K562 (cell line): ENCODE results near the gene PBX1. TPM values are rescaled to one million over a fixed set of nuclear protein-coding genes. Genes with fewer than 3 reads are reported as not detected.

Experiments
- ATAC-seq: fragments of 200-7000 bp; cut with Tn5 transposase; 3 replicates; pipeline ENCODE4 v1.9.1; 2020; ENCODE audit warnings: moderate library complexity
- BruUV-seq: library from RNA; stranded (reverse); fragments of 400-500 nt; replicated peaks from 2 replicates; lab custom pipeline; 2021; lab: Mats Ljungman, UMichigan
- CTCF ChIA-PET: fragments of 300-600 bp; formaldehyde crosslinking; extraction: SDS; loops from one replicate; lab custom pipeline; 2021; ENCODE audit warnings: low intra/inter-chr PET ratio; lab: Yijun Ruan, JAX
- POLR2A ChIA-PET: fragments of 300-600, 350-650 bp; sonication (Branson Sonifier 250); formaldehyde crosslinking; extraction: SDS; loops from one replicate; lab custom pipeline; 2021; ENCODE audit warnings: antibody characterized with exemption, inconsistent platforms; lab: Yijun Ruan, JAX
- DNase-seq, 4 experiments: peaks; one replicate each; pipeline versions ENCODE4 v3.0.0 to v3.0.0-alpha.2; 2011 to 2018; ENCODE audit warnings: low spot score in 3 of 4, mixed read lengths in 3 of 4; ENCODE audit errors: extremely low read depth in 1 of 4
- FAIRE-seq: peaks from 2 replicates; lab custom pipeline; 2011; peaks lifted over from hg19 to GRCh38; lab: Jason Lieb, UNC
- H2AFZ ChIP-seq: 2 replicates; pipeline ENCODE4 v1.6.0; 2011; ENCODE audit warnings: low read depth, low read length, control low read depth, inconsistent platforms
- H3K27ac ChIP-seq: fragments of 200-600 bp; 3 replicates; pipeline ENCODE4 v1.8.0; 2011; ENCODE audit warnings: low read depth, mild to moderate bottlenecking, control low read depth, inconsistent platforms, low read length, moderate library complexity, mixed read lengths; ENCODE audit errors: extremely low read depth
- H3K27me3 ChIP-seq, 2 experiments: fragments of 300-600 bp in 1 of 2; 2 replicates in 1 of 2; 3 replicates in 1 of 2; pipeline versions ENCODE4 v1.6.0 to v1.8.0; 2011; ENCODE audit warnings: inconsistent platforms in 2 of 2, low read length in 2 of 2, mild to moderate bottlenecking in 1 of 2, mixed read lengths in 1 of 2, moderate library complexity in 1 of 2; ENCODE audit not compliant: control insufficient read depth in 2 of 2, insufficient read depth in 2 of 2
- H3K36me3 ChIP-seq: fragments of 300-600 bp; 3 replicates; pipeline ENCODE4 v1.8.0; 2011; ENCODE audit warnings: mild to moderate bottlenecking, low read length, inconsistent platforms; ENCODE audit not compliant: control insufficient read depth, insufficient read depth
- H3K4me1 ChIP-seq, 2 experiments: fragments of 200-600 bp in 1 of 2; replicated peaks in 1 of 2; 2 replicates in 1 of 2; 3 replicates in 1 of 2; pipeline versions ENCODE4 v1.5.1 to v1.8.0; 2011; ENCODE audit warnings: inconsistent platforms in 2 of 2, low read length in 2 of 2, mild to moderate bottlenecking in 1 of 2, mixed read lengths in 1 of 2, moderate library complexity in 1 of 2; ENCODE audit not compliant: control insufficient read depth in 2 of 2, insufficient read depth in 2 of 2
- H3K4me2 ChIP-seq: 2 replicates; pipeline ENCODE4 v1.6.1; 2011; ENCODE audit warnings: low read length, control low read depth, inconsistent platforms, mixed read lengths; ENCODE audit not compliant: insufficient read depth
- H3K4me3 ChIP-seq: fragments of 200-600 bp; sonication (generic), shearing (Covaris generic); 2 replicates; pipeline ENCODE4 v1.5.1; 2016; ENCODE audit warnings: control low read depth, inconsistent platforms
- H3K79me2 ChIP-seq: fragments of 200-600 bp; 3 replicates; pipeline ENCODE4 v1.8.0; 2011; ENCODE audit warnings: low read length, inconsistent platforms; ENCODE audit not compliant: control insufficient read depth, insufficient read depth
- H3K9ac ChIP-seq, 2 experiments: 2 replicates each; pipeline versions ENCODE4 v1.6.0 to v1.6.1; 2011; ENCODE audit warnings: low read depth in 2 of 2, low read length in 2 of 2, control low read depth in 1 of 2, inconsistent platforms in 1 of 2, mild to moderate bottlenecking in 1 of 2, mixed read lengths in 1 of 2; ENCODE audit not compliant: insufficient read depth in 1 of 2
- H3K9me1 ChIP-seq: one replicate; pipeline ENCODE4 v1.6.0; 2011; ENCODE audit warnings: inconsistent platforms, mild to moderate bottlenecking, low read length, moderate library complexity; ENCODE audit not compliant: control insufficient read depth, insufficient read depth
- H3K9me3 ChIP-seq: replicated peaks from 2 replicates; pipeline ENCODE4 v1.5.1; 2011; ENCODE audit warnings: low read depth, low read length, inconsistent platforms; ENCODE audit not compliant: control insufficient read depth, insufficient read depth
- H4K20me1 ChIP-seq: replicated peaks from 2 replicates; pipeline ENCODE4 v1.6.1; 2011; ENCODE audit warnings: low read length, inconsistent platforms, mixed read lengths; ENCODE audit not compliant: control insufficient read depth, insufficient read depth
- BACH1 ChIP-seq: fragments of 200-800 bp; sonication (Bioruptor generic); IDR thresholded peaks from 2 replicates; pipeline ENCODE4 v1.6.1; 2016; ENCODE audit warnings: missing genetic modification characterization, missing compliant biosample characterization
- C11orf30 ChIP-seq: fragments of 450-650 bp; IDR thresholded peaks from 2 replicates; pipeline ENCODE4 v1.6.1; 2016; ENCODE audit warnings: low read depth, mild to moderate bottlenecking
- CEBPB ChIP-seq: fragments of 450-650 bp; IDR thresholded peaks from 2 replicates; pipeline ENCODE4 v1.6.1; 2016; ENCODE audit warnings: missing genetic modification characterization, missing compliant biosample characterization
- CEBPG ChIP-seq, 3 experiments: fragments of 200-800 bp in 1 of 3; sonication (Bioruptor generic) in 1 of 3; sonication (generic) in 1 of 3; formaldehyde crosslinking in 1 of 3; IDR thresholded peaks in 2 of 3; conservative IDR thresholded peaks in 1 of 3; 2 replicates each; pipeline versions ENCODE4 v1.6.1 to v1.8.0; 2016 to 2022; ENCODE audit warnings: missing compliant biosample characterization in 2 of 3, missing genetic modification characterization in 2 of 3, mild to moderate bottlenecking in 1 of 3, missing genetic modification reagents in 1 of 3
- CREM ChIP-seq: IDR thresholded peaks from 2 replicates; pipeline ENCODE4 v1.6.1; 2014; ENCODE audit warnings: antibody characterized with exemption, low read depth
- NEUROD1 ChIP-seq: fragments of 150-350 bp; IDR thresholded peaks from 2 replicates; pipeline ENCODE4 v1.6.1; 2014; ENCODE audit warnings: borderline replicate concordance, low read length, low read depth; ENCODE audit not compliant: partially characterized antibody
- NFE2L1 ChIP-seq: fragments of 450-650 bp; IDR thresholded peaks from 2 replicates; pipeline ENCODE4 v1.6.1; 2016; ENCODE audit warnings: missing genetic modification characterization, low read depth, mild to moderate bottlenecking, missing compliant biosample characterization, moderate library complexity, borderline replicate concordance
- NRF1 ChIP-seq, 2 experiments: fragments of 450-650 bp; IDR thresholded peaks in 1 of 2; conservative IDR thresholded peaks in 1 of 2; 2 replicates each; pipeline ENCODE4 v1.6.1; 2014; ENCODE audit warnings: mild to moderate bottlenecking in 2 of 2
- POLR2AphosphoS2 ChIP-seq: IDR thresholded peaks from 2 replicates; pipeline ENCODE4 v1.6.1; 2012; ENCODE audit warnings: low read length, improper control_type of control experiment
- SRSF7 ChIP-seq: fragments of 200-400 bp; formaldehyde crosslinking; optimal IDR thresholded peaks from 2 replicates; pipeline ENCODE3; 2017; ENCODE audit warnings: mild to moderate bottlenecking, low read depth, low read length
- ZFP1 ChIP-seq: fragments of 450-650 bp; formaldehyde crosslinking; IDR thresholded peaks from 2 replicates; pipeline ENCODE4 v1.4.0; 2020; ENCODE audit warnings: mild to moderate bottlenecking, mixed read lengths
- ZMIZ1 ChIP-seq, 2 experiments: fragments of 150-350 bp in 1 of 2; IDR thresholded peaks; 2 replicates each; pipeline ENCODE4 v1.6.1; 2012 to 2016; ENCODE audit warnings: low read depth in 2 of 2, low read length in 2 of 2, mild to moderate bottlenecking in 1 of 2, moderate library complexity in 1 of 2
- ZNF311 ChIP-seq: fragments of 250-450 bp; sonication (Bioruptor Pico); IDR thresholded peaks from 2 replicates; pipeline ENCODE4 v1.4.0; 2020; ENCODE audit warnings: mild to moderate bottlenecking, moderate library complexity
- ZNF561 ChIP-seq: fragments of 450-650 bp; formaldehyde crosslinking; conservative IDR thresholded peaks from 2 replicates; pipeline ENCODE4 v1.4.0; 2020; ENCODE audit warnings: mild to moderate bottlenecking, moderate library complexity
- ZSCAN29 ChIP-seq: fragments of 450-650 bp; IDR thresholded peaks from 2 replicates; pipeline ENCODE4 v1.6.1; 2017
- WGBS: fragments of 100-300 bp; shearing (Covaris generic); methylation state at CpG from one replicate; pipeline ENCODE4 v1.1.6; 2016; ENCODE audit warnings: low coverage, mixed read lengths; ENCODE audit not compliant: insufficient coverage; ENCODE audit errors: missing lambda C conversion rate; 5-methylcytosine and 5-hydroxymethylcytosine counted together
- in situ Hi-C: fragments of 300-500 bp; cut with MboI; formaldehyde crosslinking; loops from 4 replicates; pipeline ENCODE4 v1.15.0; 2018; ENCODE audit warnings: inconsistent platforms, mixed read lengths
- intact Hi-C: fragments of 100-400 bp; cut with micrococcal nuclease; formaldehyde crosslinking; loops from 2 replicates; pipeline ENCODE4 v1.14.2; 2022
- polyA plus RNA-seq, 8 experiments: library from polyadenylated mRNA; depleted of rRNA in 4 of 8; stranded (reverse) in 5 of 8; unstranded in 3 of 8; fragments of >200 nt; fragmentation: Nextera tagmentation in 2 of 8; fragmentation: Illumina TruSeq in 1 of 8; extraction: Ambion mirVana in 2 of 8; extraction: Trizol in 1 of 8; gene quantifications; 2 replicates each; pipeline versions ENCODE4 v1.2.1 to v1.2.3, GENCODE V29; 2011 to 2014; ENCODE audit warnings: inconsistent platforms in 1 of 8, missing spikeins in 1 of 8
- total RNA-seq, 7 experiments: library from RNA; depleted of rRNA in 6 of 7; stranded (reverse); fragments of >200 nt in 6 of 7; fragmentation: Illumina TruSeq in 2 of 7; extraction: Trizol in 2 of 7; gene quantifications; 2 replicates each; pipeline versions ENCODE4 v1.2.1 to v1.2.3, GENCODE V29; 2011 to 2021; ENCODE audit warnings: low replicate concordance in 1 of 7
- TF ChIP-seq, protein P1 (sequence below), 3 experiments: fragments of 200-800 bp in 1 of 3; fragments of 250-450 bp in 1 of 3; fragments of 450-650 bp in 1 of 3; sonication (Bioruptor Pico) in 1 of 3; sonication (Bioruptor generic) in 1 of 3; formaldehyde crosslinking in 1 of 3; IDR thresholded peaks; 2 replicates each; pipeline versions ENCODE4 v1.6.1 to v1.8.0; 2016 to 2022; ENCODE audit warnings: mild to moderate bottlenecking in 2 of 3, missing genetic modification characterization in 2 of 3, missing compliant biosample characterization in 1 of 3, moderate library complexity in 1 of 3

PBX1 gene
- total and polyA plus RNA-seq, 9 of the 15 experiments (the other 6 are each of a cell fraction or from before 2014, with no cell fraction given): 0.03 to 0.62 (median 0.17) TPM

DNA sequence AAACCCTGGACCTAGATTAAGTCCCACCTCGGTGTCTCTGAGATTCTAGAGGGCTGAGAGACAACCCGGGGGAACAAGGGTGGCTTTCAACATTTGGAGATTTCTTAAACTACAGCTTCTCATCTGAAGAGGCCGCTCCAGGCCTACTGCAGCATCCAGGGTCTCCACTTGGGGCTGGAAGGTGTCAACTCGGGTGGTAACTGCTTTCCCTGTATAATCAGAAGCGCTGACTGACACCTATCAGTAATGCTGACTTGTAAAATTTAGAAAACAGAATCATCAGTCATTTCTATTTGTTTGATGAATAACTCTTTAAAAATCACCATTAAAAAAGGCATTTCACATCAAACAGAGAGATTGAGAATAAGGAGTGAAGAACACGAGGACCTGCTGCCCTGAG, 226.0 kb downstream of the PBX1 start:
- Histone ChIP-seq H2AFZ (no peak overlapping the region), H3K27ac (no peak overlapping the region), H3K9ac (no peak overlapping the region), H3K4me2 (no peak overlapping the region), H3K9me3 (no peaks in the 10 kb centered on the region), H3K27me3 (peaks cover 5 to 10% of the 10 kb centered on the region in 2 experiments; a peak in 3 of 5 replicates), H3K4me3 (no peak overlapping the region), H3K36me3 (no peaks in the 10 kb centered on the region), H3K4me1 (peaks cover 0 to 3% of the 10 kb centered on the region in 2 experiments; a peak in 1 of 5 replicates), H3K79me2 (no peaks in the 10 kb centered on the region), H4K20me1 (no peaks in the 10 kb centered on the region), H3K9me1 (no peaks in the 10 kb centered on the region)
- ATAC-seq (peak; percentile 30; the same call in 1 of the 3 replicates), FAIRE-seq (no peak), DNase-seq (no peak)
- WGBS: 8% methylated on average over 6 of the region's 6 CpGs
- ChIA-PET CTCF (no interaction called here), POLR2A (no interaction called here)
- no TSS peak for BruUV-seq
- in situ Hi-C loops: loop anchor here (5.0 to 10.0 kb wide), 2 partner anchors 103 to 1380 kb away; no protein-coding TSS in a partner anchor
- intact Hi-C loops: loop anchor here (5.0 kb wide), 3 partner anchors 287 to 1423 kb away; no protein-coding TSS in a partner anchor
- TF ChIP-seq CEBPB (tag) (no peak), CREM (no peak), SRSF7 (no peak), ZFP1 (CRISPR knock-in tag) (no peak), NFE2L1 (tag) (no peak), ZSCAN29 (no peak), POLR2AphosphoS2 (no peak), ZNF561 (no peak), BACH1 (tag) (no peak), NRF1 (conservative IDR thresholded peaks at IDR 0.05 in 1 of 2, IDR thresholded peaks at IDR 0.05 in 1 of 2) (no peak), C11orf30 (peak; percentile 58; the same call in 1 of the 2 replicates), ZNF311 (no peak), NEUROD1 (no peak), CEBPG (CRISPR knock-in tag; IDR thresholded peaks at IDR 0.05) (no peak), CEBPG (tag; conservative IDR thresholded peaks at IDR 0.05 in 1 of 2, IDR thresholded peaks at IDR 0.05 in 1 of 2) (no peak), ZMIZ1 (IDR thresholded peaks at IDR 0.05; ENCODE audit: low read depth in 2 of 2, low read length in 2 of 2) (no peak)
- TF ChIP-seq, protein P1, sequence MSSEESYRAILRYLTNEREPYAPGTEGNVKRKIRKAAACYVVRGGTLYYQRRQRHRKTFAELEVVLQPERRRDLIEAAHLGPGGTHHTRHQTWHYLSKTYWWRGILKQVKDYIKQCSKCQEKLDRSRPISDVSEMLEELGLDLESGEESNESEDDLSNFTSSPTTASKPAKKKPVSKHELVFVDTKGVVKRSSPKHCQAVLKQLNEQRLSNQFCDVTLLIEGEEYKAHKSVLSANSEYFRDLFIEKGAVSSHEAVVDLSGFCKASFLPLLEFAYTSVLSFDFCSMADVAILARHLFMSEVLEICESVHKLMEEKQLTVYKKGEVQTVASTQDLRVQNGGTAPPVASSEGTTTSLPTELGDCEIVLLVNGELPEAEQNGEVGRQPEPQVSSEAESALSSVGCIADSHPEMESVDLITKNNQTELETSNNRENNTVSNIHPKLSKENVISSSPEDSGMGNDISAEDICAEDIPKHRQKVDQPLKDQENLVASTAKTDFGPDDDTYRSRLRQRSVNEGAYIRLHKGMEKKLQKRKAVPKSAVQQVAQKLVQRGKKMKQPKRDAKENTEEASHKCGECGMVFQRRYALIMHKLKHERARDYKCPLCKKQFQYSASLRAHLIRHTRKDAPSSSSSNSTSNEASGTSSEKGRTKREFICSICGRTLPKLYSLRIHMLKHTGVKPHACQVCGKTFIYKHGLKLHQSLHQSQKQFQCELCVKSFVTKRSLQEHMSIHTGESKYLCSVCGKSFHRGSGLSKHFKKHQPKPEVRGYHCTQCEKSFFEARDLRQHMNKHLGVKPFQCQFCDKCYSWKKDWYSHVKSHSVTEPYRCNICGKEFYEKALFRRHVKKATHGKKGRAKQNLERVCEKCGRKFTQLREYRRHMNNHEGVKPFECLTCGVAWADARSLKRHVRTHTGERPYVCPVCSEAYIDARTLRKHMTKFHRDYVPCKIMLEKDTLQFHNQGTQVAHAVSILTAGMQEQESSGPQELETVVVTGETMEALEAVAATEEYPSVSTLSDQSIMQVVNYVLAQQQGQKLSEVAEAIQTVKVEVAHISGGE (CRISPR knock-in tag; IDR thresholded peaks at IDR 0.05): no peak
